Astrocyte (in vitro differentiated cells and primary cell): ENCODE measurements around the gene OR1Q1.

Experiments
- CTCF ChIP-seq: IDR thresholded peaks from 2 replicates; pipeline ENCODE4 v1.5.1; 2011; ENCODE audit warnings: low read depth, mild to moderate bottlenecking, inconsistent platforms, low read length, moderate library complexity; ENCODE audit not compliant: insufficient read depth
- EZH2 ChIP-seq: IDR thresholded peaks from 2 replicates; pipeline ENCODE4 v1.6.1; 2012; ENCODE audit warnings: mild to moderate bottlenecking, low read length, inconsistent platforms; ENCODE audit not compliant: insufficient read depth

- TF ChIP-seq CTCF = no peak
- no peak for TF ChIP-seq EZH2
These were observed 34.2 kb upstream of the OR1Q1 start for GRCh38 chr9:122580360-122580759.
